NCI-H510A treated with DMSO at 0.1 percent for 48 hours (cell line): Measurements from ENCODE around the gene CFAP46.

Experiments used
- DNase-seq: peaks from one replicate; lab custom pipeline; 2025; lab: John Stamatoyannopoulos, UW

The CFAP46 gene

GRCh38 chr10:132942101-132943057, at the start of gene CFAP46:
Gene CFAP46 (minus strand): TSS chr10:132942570. CDS start chr10:132942484, 86 bp downstream.
- DNase-seq = no peak

- no peak for DNase-seq
Measured at GRCh38 chr10:132991706-132992432, 49.5 kb upstream of the CFAP46 start.

DNA sequence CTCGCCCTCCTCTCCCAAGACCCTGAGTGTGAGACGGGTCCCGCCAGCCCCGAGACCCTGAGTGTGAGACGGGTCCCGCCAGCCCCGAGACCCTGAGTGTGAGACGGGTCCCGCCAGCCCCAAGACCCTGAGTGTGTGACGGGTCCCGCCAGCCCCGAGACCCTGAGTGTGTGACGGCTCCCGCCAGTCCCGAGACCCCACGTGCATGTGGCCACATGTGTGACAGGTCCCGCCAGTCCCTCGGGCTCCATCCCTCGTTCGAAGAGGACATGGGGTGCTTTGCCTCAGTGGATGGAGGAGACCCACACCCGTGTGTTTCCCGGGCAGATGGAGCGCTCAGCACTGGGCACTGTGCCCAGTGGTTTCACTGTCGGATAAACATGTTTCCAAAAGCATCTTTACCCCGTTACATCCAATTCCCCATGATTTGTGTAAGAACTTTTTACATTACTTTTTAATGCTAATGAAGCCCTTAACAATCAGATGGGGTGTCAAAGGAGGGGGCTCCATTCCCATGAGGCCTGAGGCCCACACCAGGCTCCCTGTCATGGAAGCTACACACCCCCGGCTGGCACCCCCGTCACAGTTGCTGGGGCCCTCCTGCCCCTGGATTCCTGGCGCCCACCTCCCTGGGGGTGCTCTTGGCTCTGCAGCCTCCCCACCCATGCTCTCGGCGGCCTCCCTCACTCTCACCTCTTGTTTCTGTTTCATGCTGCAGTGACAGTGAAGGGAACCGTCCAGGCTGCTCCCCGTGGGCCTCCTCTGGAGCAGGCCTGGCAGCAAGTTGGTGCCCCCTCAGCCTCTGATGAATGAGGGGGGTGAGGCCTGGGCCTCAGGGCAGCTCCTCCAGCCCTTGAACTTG, 48.5 kb upstream of the CFAP46 start:
- no peak for DNase-seq

- DNase-seq = no peak
Measured at GRCh38 chr10:132989476-132990415, 47.4 kb upstream of the CFAP46 start.

- no peak for DNase-seq
Measured at GRCh38 chr10:132988988-132989387, 46.6 kb upstream of the CFAP46 start.

- DNase-seq = no peak
Measured at GRCh38 chr10:132987671-132988571, 45.6 kb upstream of the CFAP46 start.

DNA sequence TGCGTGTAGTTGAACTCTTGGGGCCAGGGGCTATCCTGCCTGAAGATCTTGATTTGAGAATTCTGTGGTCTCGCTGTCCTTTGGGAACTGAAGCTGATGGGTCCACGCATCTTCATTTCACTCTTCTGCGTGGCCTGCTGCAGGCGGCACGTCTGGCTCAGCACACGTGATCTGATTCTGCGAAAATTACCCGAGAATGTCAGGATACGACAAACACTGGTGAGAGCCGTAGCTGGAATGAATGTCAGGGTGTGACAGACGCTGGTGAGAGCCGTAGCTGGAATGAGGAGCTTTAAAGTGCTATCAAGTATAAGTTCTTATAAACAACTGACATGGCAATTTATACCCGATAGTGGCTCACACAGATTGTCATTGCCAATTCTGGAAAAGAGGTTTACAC, 44.6 kb upstream of the CFAP46 start:
- no peak for DNase-seq

DNA sequence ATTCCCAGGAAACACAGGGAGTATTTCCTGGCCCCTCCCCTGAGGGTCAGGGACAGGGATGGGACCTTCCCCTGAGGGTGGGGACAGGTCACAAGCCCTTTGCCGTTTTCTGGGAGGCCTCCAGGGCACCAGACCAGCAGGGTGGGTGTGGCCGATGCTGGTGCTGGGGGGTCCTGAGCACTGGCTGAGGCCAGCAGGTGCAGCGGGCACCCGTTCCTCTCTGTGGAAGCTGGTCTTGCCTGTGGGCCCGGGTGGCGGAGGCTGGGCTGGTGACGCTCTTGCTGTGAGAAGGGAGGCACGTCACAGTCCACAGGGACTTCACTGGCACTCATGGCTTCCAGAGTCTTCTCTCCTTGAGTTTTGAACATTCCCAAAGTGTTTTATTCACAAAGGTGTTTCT, 44.2 kb upstream of the CFAP46 start:
- DNase-seq = no peak

- no peak for DNase-seq
Measured at GRCh38 chr10:132986076-132986475, 43.7 kb upstream of the CFAP46 start.

GRCh38 chr10:132985546-132985900, 43.2 kb upstream of the CFAP46 start:
- no peak for DNase-seq

DNA sequence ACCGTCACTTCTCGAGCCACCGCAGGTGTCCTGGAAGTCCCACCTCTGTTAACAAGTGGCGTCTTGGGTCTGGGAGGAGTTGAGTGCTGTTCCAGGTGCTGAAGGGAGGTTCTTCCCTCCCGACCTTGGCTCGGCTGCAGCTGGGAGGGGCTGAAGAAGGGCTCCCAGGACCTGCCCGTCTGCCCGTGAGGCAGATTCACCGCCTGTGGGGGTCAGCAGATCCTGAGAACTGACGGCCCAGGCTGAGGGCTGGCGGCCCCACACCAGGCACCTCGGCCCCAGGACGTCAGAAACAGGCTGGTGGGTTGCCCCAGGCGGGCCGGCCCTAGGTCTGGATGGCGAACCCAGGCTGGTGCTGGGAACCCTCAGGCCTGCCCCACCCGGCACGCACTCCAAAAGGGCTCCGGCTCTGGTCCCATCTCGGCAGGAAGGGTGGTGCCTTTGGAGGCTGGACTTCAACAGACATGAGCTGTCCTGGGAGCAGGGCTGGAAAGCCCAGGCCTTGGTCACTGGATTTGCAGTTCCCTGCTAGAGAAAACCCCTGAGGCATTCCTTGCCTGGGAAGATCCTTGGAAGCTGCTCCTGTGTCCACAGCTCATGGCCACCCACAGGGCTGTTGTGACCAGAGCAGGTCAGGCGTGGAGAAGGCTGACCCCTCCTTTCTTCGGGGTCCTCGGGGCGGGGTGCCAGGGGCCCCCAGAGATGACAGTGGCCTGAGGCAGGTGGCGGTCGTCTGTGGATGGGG, 42.6 kb upstream of the CFAP46 start:
- DNase-seq = no peak

DNA sequence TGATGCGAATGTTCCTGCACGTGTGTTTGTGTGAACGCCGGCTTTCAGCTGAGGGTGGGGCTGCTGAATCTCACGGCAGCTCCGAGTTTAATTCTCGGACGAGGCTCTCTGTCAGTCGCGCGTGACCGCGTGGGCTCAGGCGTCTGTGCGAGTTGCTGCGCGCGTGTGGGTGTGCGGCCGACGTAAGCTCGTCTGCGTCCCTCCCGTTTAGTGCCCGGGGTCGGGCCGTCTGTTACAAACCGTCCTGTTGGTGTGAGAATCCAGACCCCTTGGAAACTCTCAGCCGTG, 41.6 kb upstream of the CFAP46 start:
- DNase-seq = no peak

GRCh38 chr10:132983252-132984007, 41.1 kb upstream of the CFAP46 start:
- DNase-seq = no peak

DNA sequence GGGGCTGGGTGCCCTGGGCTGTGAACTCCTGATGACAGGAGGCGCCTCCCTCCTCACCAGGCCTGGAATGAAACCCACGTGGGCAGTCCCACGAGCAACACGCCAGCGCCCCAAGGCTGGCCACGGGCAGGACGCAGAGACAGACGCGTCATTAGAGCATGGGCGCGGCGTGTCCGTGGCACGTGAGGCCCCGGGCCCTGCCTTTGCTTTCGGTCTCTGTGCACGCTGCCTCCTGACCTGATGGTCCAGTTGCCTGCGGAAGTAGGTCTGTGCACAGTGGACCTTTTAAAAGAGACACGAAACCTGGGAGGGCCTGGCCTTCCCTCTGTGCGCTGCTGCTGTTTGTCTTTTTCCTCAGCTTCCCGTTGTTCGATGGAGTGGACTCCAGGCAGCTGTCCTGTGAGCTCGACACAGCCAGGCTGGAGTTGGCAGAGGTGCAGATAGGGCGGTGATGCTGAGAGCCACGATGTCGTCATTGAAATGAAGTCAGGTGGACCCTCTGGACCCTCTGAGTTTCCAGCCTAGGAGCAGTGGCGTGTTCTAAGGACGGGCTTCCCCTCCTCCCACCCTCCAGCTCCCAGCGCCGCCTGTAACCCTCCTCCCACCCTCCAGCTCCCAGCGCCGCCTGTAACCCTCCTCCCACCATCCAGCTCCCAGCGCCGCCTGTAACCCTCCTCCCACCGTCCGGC, 40.1 kb upstream of the CFAP46 start:
- no peak for DNase-seq

DNA sequence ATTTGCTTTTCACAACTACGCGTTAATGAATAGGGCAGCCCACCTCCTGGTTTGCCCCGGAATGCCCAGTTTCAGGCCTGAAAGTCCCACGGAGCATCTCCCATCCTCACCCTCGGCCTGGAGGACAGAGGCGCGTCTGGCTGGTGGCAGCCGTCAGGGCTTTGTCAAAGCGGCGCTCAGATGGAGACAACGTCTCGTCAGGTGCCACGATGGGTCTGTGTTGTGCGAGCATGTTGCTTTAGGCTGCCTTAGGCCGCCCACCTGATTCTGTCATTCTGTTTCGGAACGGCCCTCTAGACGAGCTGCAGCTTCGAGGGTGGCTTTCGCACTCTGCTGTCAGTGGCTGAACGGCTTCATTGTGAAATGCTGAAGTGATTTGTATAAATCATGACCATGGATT, 39.4 kb upstream of the CFAP46 start:
- DNase-seq = no peak

- DNase-seq = no peak
Measured at GRCh38 chr10:132981173-132981555, 38.8 kb upstream of the CFAP46 start.

DNA sequence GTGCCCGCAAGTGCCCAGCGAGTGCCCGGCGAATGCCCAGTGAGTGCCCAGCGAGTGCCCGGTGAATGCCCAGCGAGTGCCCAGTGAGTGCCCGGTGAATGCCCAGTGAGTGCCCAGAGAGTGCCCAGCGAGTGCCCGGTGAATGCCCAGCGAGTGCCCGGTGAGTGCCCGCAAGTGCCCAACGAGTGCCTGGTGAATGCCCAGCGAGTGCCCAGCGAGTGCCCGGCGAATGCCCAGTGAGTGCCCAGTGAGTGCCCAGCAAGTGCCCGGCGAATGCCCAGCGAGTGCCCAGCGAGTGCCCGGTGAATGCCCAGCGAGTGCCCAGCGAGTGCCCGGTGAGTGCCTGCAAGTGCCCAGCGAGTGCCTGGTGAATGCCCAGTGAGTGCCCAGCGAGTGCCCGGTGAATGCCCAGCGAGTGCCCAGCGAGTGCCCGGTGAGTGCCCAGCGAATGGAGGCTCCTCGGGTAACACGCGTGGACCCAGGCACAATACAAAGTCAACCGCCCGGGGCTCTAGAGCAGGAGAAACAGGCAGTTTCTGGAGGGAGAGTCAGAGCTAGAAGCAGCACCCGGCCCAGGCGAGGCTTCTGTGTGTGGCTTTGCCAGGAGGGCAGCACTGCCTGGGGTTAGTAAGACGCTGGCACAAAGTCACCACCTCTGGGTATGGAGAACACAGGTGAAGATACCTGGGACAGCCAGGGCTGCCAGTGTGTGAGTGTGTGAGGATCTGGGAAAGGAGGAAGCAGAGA, 38.2 kb upstream of the CFAP46 start:
- no peak for DNase-seq
